SIG-M5 (cell line): ENCODE data around the gene MLIP.
"Not testable (repeated sequence)": the region's sequence is repeated elsewhere in the genome, so short reads cannot be mapped to it uniquely, and the experiment has no call there.

ENCODE experiments used
- DNase-seq: peaks from one replicate; lab custom pipeline; 2025; lab: John Stamatoyannopoulos, UW

Gene MLIP

DNA sequence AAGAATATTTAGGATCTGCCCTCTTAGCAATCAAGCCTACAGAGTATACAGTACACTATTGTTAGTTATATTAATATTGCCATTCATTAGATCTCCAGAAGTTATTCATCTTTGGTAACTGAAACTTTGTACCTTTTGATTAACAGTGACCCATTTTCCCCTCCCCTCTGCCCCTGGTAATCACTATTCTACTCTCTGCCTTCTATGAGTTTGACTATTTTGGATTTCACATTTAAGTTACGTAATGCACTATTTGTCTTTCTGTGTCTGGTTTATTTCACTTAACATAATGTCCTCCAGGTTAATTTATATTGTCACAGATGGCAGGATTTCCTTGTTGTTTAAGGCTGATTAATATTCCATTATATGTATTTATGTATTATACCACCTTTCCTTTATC lies 111.0 kb downstream of the MLIP start:
- DNase-seq, result no peak

DNA sequence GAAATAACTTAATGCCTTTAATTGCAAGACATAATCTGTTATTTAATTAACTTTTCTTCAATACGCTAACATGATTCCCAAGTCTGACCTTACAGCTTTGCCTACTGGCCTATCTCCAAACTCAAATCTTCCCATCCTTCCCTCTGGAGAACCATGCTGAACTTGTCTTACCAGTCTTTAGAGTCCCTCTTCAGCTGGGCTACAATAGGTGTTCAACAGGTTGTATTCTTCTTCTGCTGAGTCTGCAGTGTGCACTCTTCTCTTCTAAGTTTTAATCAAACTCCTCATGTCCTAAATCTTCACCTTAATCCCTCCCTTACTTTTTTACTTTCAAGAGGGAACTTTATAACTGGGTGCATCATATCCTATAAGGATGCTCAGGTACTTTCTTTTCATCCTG lies 121.5 kb downstream of the MLIP start:
- no peak for DNase-seq

DNA sequence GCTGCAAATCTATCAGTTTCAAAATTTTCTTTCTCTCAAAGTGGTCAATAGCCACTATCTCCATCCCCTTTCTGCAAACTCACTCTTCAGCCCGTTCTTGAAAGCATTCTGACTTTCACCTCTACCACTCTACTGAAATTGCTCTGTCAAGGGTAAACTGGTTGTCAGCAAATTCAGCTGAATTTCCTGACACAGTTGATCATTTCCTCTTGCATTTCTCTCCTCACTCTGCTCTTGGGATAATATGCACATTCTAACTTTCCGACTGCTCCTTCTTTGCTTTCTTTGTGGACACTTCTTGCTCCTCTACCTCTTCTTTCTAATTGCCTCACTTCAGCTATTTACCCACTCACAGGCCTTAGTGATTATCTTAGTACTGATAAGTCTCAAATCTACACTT lies 123.3 kb downstream of the MLIP start:
- DNase-seq, result no peak

DNA sequence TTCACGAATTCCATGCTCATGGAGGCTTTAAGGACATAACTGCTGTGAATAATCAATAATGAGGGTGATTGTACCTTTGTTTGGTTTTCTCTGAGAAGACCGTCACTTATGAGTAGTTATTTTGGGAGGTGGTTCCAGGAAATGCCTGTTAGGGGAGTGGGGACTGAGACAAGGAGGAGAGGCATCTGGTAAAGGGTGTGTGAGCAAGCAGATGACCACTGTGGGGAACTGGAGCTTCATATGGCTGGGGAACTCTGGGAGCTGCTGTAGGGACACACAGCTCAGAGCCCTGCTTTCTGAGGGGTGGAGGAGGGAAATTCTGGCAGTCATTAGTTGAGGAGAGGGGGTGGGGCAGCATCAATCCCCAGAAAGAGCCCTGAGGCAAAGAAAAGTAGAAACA lies 125.7 kb downstream of the MLIP start:
- no peak for DNase-seq

DNA sequence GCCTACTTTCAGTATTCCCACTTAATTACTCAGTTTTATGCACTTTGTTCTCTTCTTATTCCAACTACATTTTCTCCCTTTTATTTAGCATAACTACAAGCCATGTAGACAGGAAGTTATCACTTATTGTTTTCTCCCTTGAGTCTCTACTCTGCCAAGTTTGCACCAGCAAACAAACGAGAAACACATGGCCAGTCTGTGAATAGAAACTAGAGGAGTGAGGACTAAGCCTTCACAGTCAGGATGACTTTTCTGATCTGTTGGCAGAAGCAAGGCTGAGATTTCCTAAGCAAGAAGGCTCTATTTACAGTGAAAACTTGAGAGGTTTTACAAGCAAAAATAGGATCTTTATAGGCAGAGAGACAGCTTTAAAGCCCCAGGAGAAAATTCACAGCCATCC lies 127.2 kb downstream of the MLIP start:
- no peak for DNase-seq

DNA sequence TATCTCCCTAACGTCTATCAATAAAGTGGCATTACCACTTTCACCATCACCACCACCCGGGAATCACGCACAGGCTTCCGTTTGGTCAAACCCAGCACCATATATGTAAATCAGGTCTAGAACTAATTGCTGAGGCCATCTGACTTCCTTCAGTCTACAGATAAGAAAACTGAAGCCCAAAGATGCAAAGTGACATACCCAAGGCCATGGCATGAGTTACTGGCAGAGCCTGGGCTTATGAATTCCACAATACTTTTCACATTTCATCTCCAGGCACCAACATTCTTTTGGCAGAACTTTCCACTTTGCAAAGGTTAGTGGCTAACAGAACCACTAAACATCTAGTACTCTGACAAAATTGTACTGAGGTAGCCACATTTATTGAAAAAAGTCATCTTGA lies 132.5 kb downstream of the MLIP start:
- no peak for DNase-seq

DNA sequence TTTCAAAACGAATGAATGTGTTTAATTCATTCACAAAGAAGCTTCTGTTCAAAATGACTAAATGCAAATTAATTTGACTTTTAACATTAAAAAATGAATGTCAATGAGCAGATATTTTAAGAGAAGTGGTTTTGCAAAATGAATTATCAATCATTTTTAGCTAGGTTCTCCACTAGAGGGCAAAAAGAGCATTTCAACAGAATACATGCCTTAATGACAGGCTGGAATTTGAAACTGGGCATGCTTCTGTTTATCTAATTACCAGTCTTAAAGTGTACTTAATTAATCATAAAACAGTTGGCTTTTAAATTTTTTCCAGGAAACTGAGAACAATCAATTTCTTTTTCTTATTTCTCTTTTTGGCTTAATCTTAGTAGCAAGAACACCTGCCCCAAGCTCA lies 133.2 kb downstream of the MLIP start:
- DNase-seq, result no peak

DNA sequence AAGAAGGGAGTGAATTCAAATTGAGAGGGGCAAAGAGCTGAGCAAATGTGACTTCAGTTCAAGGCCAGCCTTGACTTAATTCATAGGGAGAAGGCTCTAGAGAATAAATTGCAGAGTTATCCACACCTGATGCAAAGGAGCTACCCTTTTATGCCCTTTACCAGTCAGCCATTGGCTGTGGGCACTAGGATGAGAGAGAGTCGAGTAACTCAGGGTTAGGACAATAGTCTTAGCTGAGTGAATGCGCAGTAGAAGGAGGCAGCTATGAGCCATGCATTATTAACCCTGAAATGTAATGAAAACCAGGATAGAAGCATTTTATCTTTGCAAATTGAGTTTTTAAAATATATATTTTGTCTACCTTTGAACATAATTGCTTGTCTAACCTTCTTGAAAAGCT lies 134.0 kb downstream of the MLIP start:
- no peak for DNase-seq

DNA sequence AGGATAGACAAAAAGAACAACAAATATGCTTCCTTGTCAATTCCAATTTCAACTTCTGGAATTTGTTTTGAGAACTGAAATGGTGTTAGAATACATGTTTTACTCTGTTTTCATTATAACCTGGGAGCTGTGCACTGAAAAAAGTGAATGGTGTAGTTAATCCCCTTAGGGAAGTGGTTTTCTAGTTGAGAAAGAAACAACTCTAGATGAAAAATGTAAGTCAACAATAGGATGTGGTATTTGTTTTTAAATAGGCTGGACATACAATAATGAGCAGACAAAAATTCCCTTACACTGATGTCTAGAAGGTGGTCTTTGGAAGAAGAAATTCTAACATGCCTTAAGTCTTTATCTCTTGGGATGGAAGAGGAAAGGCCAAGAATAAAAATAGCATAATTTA lies 137.1 kb downstream of the MLIP start:
- DNase-seq, result no peak

DNA sequence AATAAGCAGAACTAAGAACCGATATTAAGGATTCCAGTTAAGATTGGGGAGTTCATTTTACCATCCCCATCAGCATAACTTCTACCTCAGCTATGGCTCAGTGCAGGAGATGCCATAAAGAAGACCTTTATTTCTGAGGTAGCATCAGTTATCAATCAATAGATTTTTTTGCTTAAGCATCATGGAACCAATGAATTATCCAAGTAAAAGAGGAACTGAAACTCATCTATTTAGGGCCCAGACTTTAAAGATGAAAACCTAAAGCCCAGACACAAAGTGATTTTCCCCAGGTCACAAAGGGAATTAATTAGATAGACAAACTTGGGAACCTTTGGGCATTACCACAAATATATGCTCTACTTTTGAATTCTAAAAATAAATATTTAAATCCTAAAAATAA lies 137.8 kb downstream of the MLIP start:
- DNase-seq, result no peak

DNA sequence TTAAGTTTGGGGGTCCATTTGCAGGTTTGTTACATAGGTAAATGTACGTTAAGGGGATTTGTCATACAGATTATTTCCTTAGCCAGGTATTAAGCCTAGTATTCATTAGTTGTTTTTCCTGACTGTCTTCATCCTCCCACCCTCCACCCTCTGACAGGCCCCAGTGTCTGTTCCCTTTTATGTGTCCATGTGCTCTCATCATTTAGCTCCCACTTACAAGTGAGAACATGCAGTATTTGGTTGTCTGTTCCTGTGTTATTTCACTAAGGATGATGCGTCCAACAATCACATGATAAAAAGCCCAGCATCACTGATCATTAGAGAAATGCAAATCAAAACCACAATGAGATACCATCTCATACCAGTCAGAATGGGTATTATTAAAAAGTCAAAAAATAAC lies 138.6 kb downstream of the MLIP start:
- not testable (repeated sequence) for DNase-seq

DNA sequence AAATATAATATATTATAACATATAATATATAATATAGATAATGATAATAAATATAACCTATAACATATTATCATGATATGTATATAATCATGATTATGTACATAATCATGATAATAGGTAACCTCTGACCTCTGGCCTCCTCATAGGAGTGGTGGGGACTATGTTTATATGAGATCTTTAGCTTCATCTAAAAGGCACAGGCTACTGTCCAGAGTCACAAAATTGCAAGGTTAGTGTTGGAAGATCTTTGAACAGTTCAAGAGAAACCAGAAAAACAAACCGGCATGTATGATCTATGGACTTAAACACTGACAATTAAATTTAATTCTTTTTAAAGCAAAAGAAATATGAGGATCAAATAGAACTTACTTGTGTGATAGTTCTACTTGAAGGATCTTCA lies 141.3 kb downstream of the MLIP start:
- DNase-seq, result no peak

DNA sequence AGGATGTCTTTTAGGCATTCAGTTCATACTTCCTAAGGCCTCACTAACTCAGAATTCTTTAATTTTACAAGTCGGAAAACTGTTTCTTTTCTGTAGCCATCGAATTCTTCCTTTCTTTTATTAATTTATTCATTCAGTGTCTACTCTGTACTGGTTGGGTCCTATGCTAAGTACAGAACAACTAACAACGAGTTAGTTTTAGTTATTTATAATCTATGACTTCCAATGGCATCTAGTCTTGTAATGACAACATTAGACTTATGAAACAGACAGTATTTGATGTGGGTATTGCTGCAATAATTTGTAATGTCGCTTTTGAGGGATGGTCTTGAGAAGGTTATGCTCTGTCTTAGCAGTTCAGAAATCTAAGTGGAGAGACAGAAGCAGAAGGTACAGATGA lies 141.7 kb downstream of the MLIP start:
- DNase-seq, result no peak

DNA sequence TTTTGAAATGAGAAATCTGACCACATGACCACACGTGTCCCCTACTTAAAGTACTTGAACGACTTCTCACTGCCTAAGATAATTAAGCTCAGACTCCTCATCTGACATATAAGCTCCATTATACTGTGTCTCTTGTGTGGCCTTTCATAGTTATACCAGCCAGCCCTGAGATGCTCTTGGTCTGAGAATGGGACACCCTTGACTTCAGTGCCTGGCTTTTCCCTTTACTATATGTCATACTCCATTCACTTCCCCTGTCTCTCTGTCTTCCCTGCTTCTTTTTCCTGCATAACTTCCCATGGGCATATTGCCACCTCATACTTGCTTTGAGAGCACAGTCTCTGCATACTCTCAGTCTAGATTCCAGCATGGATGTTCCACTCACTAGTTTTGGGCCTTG lies 143.6 kb downstream of the MLIP start:
- no peak for DNase-seq

DNA sequence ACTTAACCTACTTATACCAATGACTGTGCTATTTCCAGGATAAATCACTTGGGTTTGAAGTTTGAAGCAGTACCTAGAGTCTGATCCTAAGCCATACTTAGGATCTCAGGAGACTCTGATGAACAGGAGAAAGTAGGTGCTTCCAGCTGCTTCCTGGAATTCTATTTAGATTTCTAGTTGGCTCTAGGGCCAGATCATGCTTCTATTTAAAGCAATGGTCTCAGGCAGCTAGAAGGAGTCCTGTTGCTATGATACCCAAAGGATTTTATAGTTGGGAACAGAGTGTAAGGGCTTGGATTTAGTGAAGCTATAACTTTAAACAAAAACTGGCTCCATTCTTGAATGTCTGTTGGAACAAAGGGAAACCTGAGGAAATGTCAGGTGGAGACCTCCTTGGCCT lies 144.6 kb downstream of the MLIP start:
- DNase-seq, result no peak

DNA sequence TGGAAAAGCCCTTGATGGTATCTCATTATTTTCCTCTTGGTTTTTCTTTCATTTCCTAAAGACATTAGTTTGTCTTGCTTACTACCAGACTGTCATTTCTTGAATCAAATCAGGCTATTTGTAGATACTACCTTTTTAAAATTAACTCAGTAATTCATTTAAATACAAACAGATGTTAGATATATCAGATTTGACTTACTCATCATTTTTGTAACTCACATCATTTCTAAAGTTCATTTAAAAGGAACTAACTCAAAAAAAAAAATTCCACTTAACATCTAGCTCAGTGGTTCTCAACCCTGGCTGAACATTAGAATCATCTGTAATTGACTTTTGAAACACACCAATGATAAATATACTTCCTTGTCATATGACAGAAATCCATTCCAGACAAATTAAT lies 148.8 kb downstream of the MLIP start:
- no peak for DNase-seq

DNA sequence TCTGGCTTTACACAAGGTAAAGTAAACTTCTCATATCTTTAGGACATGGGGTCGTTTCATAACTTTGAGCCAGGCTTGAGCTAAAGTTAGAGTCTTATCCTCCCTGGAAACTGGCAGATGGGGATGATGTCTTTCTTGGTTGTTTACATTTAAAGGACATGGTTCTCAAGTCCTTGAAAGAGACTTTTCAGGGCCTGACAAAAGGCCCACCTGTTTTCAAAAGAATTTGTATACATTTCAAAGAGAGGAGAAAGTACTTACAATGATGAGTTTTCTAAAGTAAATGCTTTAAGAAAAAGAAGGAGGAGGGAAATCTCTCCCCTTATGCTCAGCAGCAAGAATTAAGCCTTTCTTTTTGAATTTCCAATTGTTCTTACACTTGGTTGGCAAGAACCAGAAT lies 151.3 kb downstream of the MLIP start:
- DNase-seq, result no peak

DNA sequence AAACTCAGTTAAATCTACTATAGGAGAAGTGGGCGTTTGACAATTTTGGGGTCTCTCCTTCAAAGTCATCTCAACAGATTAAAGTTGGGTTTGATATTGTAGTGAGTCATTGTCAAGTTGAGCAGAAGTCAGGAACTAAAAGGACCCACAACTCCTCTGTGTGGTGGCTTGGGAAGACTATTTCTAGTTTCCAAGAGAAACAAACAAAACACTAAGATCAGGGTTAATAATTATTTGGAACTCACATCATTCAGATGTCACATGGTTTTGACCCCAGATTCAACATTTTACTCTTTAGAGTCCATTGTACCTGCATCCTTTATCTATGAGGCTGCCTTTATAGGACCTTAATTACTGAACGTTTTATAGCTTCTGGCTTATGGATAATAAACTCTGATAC lies 151.7 kb downstream of the MLIP start:
- no peak for DNase-seq

DNA sequence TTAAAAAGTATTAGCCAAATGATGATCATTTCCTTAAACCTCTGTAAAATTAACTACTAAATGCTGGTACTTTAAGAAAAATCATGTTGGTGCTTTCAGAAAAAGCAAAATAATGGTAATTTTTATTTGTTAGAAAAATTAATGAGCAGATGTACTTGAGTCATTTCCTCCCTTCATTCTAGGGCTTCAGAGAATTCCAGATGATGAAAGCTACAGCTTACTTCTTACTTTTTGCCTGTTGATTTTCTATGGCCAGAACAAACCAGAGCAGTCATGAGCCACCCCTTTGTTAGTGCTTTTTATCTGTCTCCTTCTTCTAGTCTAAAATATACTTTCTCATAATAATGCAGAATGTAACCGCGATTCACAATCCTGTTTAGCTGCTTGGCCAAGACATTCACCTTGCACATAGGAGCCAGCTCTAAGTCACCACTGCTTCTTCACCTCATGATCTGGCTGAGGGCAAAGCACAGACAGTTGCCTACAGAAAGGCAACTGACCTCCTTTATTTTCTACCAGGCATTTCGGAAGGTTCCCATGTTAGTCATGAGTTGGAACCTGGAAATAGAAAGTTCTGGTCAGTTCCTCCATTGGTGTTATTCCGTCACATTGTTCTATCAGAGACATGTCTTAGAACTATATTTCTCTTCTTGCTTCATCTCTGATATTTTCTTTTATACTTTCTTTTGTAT lies 153.5 kb downstream of the MLIP start:
- no peak for DNase-seq

DNA sequence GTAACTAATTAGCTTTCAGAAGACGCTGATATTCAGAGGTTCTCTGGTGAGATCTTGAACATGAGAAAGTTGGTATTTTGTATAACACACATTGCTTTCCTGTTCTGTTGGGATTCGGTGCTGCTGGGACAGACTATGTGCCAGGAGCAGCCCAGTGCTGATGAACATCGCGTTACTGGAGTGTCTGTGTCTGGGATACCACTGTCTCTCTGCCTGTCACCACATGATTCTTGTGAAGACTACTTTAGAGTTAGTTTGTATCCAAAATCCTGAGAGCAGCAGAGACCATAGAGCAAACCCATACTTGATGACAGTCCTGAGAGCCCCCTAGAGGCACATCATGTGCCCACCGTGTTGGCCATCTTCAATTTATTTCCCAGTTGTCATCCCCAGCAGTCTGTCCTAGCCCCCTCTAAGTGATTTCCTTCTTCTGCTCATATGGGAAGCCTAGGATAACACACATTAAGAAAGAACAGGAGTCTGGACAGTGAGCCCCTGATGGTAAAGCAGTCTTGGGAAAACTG lies 155.2 kb downstream of the MLIP start:
- no peak for DNase-seq

DNA sequence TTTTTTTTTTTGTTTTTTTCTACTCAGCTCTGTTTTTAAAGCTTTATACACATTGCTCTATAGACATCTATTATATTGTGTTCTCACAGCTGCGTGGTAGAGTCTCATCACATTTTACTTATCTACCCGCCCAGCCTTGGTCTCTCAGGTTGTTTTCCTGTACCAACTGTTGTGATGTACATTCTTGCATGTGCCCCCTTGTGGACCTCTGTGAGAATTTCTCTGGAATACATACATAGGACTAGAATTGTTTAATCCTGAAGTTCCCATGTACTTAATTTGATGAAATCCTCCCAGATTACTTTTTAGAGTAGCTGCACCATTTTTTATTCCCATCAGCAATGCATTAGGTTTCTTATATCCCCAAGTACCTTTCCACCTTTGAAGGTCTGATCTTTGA lies 156.6 kb downstream of the MLIP start:
- no peak for DNase-seq

DNA sequence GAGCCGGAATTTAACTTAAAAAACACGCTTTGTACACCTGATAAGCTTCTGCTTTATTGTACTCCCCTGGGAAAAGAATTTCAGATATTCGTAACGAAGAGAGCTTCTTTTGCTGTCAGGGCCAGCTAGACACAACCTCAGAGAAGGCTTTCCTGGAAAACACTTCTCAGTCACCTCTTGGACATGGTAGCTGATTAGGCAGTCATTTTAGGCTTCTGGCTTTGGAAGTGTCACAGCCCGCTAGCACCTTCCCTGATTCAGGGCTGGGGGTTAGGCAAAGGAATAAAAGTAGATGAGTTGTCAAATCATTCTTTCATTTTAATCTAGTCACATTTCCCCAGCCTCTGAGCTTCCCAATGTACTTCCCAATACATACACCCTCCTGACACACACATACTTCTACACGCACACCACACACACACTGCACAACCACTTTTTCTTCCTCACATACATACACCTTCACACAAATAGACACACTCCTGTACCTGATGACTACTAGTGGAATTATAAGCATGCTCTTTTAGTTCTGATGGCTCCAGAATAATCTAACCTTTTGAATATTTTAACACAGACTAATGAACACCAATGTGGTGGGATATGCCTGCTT lies 162.1 kb downstream of the MLIP start:
- no peak for DNase-seq

DNA sequence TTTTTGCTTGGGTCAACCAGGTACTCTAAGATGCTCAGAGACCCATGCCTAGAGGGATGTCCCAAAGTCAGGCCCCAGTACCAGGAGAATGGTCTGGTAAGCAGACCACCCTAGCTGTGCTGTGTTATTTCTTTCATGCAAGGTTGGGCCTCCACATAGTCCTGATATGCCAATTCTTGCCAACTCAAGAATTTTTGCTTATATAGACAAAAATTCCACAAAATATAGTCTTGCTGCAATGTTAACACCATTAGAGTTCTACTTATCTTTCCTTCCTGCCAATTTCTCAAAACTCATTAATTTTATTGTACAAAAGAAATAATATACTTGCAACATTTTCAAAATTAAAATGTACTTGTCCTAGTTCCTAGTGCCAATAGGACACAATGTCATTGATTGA lies 163.1 kb downstream of the MLIP start:
- DNase-seq, result no peak

DNA sequence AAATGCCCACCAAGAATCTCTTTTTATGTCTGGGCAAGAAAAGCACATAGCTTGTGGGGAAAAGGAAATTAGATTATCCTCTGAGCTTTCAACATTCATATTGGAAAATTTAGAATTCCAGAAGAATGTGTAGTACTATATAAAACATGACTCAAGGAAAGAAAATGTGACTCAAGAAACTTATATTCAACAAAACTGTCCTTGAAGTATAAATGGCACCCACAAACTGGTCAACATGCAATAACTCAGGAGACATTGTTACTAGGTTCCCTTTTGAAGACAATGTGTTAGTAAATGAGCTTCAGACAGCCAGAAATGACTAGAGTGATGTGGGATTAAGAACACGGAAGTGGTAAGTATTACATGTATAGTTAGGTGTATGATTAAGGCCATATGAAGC lies 170.9 kb downstream of the MLIP start:
- no peak for DNase-seq
